ENCODE measurements around the gene LEMD3. TPM values are rescaled to one million over a fixed set of nuclear protein-coding genes. Genes with fewer than 3 reads are reported as not detected.
"Not testable (repeated sequence)": the region's sequence is repeated elsewhere in the genome, so short reads cannot be mapped to it uniquely, and the experiment has no call there.

LEMD3 gene
- polyA plus RNA-seq, 12 donors = 16.6 to 25.3 (median 21.3) TPM; not detected in 1

DNA sequence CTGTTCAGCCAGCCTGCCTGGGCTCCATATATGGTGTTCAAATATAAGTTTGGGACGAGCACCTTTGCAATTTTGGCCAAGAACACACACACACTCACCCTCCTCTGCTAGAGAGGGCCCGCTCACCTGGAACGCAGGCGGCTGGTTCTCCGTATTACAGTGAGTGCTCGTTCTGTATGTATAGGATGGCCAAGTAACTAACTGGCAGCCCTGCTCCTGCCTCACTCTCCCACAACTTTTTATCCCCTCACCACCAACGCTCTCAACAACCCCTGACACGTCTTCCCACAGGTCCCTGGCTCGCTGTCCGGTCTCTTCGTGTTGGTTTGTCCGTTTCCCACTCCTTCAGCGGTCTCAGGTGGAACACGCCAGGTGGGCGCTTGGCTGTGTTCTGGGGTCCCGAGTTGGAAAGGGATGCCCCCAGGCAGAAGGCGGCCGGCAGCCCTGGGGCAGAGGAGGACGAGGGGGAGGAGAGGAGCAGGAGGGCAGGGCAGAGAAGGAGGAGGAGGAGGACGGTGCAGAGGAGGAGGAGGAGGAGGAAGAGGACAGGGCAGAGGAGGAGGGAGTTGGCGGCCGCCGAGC is 108.7 kb downstream of the LEMD3 start:
- DNase-seq = no peak

DNA sequence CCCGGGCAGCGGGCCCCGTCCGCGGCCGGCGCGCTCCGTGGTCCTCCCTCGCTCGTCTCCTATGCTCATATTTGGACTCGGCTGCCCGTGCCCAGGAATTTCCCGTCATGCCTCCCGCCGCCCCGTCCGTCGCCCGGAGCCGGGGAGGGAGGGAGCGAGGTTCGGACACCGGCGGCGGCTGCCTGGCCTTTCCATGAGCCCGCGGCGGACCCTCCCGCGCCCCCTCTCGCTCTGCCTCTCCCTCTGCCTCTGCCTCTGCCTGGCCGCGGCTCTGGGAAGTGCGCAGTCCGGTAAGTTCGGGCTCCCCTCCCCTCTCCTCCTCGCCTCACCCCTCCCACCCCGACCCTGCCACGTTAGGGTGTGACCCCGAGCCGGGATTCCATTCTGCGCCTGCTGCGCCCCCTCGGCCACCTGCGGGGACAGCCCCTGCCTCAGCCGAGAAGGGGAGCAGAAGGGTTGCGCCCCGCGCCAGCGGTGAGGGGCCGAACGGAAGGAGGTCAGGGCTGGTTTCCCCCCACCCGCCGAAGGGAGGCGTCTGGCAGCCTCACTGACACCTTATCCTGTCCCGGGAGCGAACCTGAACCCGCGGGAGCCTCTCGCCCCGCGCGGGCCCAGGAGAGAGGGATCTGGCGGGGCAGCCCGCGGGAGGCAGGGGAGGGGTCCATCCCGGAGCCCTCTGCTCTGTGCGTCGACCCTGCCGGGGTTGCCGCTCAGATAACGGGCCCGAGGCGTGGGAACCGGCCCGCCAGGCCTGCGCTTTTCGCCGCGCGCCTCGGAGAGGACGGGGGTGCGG is 109.4 kb downstream of the LEMD3 start, which contains the start of gene MSRB3:
MSRB3 (plus strand) TSS at position 108 of the 793 bp plus-strand sequence. CDS start 29,897 bp downstream, outside the sequence.
- peak; percentile 57 for DNase-seq

DNA sequence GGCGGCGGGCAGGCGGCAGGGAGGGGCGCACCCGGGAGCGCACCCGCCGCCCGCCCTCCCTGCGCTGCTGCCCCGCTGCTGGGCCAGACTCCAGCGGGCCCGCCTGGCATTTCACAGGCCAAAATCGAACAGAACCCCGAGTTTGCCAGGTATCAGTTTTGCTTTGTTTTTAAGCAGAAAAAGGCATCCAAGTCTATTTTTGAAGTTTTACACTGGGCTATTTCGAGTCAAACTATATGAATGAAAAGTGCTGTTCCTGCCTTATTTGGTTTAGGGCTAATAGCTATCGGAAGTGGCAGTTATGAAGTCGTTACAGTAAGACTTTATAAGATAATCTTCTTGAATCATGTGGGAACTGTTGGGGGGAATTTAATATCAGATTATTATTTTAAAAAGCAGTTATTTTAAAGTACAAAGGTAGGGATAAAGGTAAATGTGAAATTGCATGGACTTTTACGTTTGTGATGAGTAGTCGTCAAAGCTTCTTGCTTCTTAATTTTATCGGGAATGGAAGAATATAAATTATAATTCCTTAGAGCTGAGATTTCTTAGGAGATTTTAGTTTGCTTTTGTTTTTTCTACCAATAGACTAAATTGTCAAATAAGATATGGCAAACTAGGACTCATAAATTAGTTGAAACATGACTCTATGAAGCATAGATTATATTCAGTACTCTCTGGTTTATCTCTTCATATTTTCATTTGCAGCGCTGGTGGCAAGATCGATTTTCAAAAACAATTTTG is 110.2 kb downstream of the LEMD3 start:
- DNase-seq = no peak

DNA sequence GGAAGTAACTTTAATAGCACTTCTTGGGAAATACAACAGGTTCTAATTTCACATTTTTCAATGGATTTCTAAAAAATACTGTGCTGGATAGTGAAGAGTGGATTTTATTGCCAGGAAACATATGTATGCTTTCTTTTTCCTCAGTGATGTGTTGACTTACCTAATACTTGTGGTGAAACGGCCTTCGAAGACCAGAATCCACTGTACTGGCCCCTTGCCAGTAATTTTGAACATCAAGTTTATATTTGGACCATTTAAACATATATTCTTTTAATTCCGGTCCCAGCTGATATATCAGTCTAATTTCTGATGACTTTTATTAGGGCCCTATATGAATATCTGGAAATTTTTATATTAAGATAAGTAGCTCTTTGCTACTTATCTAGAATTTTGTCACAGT is 110.9 kb downstream of the LEMD3 start:
- DNase-seq = no peak

DNA sequence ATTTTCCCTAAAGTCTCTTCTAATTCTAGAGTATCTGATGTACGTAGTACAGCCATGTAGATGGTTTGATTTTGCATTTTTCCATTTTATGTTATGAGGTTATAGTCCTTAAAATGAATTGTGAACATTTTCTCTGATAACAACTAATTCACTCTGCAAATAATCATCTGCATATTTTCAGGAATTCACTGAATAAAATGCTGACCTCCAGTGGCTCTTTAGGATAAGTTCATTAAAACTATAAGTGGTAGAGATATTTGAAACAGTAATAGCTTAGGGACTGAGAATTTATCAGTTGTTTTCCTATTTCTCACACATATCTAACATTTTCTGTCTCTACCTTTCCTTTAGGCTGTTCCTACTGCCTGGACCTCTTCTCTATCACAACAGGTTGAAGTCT is 113.5 kb downstream of the LEMD3 start:
- DNase-seq = no peak

DNA sequence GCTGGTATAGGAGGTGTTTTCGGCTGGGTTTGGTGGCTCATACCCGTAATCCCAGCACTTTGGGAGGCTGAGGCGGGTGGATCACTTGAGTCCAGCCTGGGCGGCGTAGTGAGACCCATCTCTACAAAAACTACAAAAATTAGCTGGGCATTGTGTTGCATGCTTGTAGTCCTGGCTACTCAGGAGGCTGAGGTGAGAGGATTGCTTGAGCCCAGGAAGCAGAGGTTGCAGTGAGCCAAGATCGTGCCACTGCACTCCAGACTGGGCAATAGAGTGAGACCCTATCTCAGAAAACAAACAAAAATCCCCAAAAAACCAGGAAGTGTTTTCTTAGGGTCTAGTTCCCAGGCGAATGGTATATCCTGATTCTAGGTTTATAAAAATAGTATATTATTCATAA is 116.1 kb downstream of the LEMD3 start:
- DNase-seq = not testable (repeated sequence)

DNA sequence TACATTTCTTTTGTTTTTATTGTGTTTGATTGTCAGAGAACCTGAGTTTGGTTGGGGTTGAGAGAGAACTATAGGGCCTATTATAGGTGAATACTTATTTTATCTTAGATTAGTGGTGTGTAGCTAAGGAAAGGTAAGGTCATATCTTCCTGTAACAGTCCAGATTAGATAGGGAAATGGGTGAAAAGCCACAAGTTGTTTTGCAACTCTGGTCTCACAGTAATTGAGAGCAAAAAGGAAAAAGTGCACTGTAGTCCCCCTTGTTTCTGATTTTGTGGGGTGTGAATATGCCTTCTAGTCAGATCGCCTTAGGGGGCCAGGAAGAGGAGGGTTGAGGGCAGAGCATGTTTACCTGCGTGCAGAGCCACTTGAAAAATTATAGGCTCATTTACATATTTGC is 118.0 kb downstream of the LEMD3 start:
- DNase-seq = no peak

DNA sequence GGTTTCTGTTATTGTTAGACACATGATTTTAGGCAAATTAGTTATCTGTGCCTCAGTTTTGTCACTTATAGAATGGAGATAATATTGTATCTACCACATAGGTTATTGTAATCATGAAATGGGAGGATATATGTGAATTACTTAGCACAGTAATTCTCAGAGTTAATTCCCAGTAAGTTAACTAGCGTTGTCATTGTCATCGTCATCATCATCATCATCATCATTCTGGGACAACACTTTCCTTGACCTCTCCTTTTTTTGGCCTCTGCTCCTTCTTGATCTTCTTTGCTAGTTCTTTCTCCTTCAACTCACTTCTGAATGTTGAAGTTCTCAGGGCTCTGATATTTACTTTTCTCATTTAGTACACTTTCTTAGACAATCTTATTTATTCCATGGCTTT is 122.9 kb downstream of the LEMD3 start:
- DNase-seq = no peak

DNA sequence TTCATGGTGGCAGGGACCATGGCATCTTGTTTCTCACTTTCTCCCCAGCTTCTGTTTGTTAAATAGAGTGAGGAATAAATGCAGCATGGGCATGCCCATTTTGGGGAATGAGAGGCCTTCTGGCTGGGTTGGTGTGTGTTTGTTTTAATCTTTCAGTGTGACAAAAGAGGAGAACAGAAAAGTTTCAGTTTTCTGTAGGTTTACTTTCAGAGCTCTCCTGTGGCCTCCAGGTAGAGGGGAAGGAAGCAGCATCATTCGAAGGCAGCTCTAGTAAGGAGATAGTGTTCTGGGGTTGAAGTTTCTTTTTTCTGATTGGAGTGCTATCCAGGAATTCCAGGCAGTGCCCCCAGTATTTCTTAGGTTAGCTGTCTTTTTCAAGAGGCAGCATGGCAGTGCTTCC is 124.4 kb downstream of the LEMD3 start:
- no peak for DNase-seq

DNA sequence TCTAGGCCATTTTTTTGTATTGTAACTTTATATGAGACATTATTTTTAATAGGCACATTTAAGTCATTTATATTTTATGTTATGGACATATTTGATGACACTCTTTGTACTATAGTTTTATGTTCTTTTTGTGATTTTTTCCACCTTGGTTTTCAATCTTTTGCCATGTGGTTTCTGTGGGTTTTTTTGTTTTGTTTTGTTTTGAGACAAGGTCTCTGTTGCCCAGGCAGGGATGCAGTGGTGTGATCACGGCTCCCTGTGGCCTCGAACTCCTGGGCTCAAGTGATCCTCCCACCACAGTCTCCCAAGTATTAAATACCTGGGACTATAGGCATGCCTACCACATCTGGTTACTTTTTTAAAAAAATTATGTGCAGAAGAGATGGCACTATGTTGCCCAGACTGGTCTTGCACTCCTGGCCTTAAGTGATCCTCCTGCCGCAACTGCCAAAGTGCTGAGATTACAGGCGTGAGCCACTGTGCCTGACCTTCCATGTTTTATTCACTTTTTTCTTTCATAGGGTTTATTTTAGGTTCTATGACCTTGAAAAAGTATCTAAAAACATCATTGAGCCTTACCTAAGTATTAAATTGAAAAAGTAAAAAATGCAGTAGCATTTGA is 125.4 kb downstream of the LEMD3 start:
- DNase-seq = no peak

DNA sequence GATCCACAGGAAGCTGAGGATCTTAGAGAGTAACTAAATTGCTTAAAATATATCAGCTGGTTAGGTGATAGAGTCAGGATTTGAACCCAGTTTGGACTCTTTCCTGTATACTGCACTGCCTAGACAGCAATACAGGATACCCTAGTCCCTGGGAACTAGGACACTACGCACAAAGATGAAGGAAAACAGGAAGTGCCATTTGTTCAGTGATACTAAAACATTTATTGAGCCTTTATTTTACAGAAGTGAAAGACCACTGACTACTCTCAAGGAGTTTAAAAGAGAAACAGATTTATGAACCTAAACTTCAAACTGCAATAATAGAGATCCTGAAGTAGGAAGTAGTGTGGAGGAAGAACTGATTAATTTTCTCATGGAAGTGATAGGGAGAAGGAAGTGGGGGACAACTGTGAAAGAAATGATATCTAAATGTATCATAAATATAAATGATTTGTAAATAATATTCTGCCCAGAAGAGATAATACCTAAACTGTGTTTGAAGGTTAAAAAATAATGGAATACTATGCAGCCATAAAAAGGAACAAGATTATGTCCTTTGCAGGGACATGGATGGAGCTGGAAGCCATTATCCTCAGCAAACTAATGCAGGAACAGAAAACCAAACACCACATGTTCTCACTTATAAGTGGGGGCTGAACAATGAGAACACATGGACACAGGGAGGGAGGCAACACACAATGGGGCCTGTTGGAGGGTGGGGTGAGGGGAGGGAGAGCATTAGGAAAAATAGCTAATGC is 127.3 kb downstream of the LEMD3 start:
- DNase-seq = no peak

Other genes with a start within 250 kb of the LEMD3 start
- gene WIF1, start 48.3 kb upstream of the LEMD3 start, polyA plus RNA-seq (ENCODE audit: insufficient read length in 12 of 12) = 10 to 100 TPM in 2 of 12 donors, 1 to 10 TPM in 6, under 1 TPM in 3, not detected in 1; 0.38 to 61.9 (median 3.1) TPM
- gene MSRB3, start 109.1 kb downstream of the LEMD3 start, polyA plus RNA-seq (ENCODE audit: insufficient read length in 12 of 12) = 10 to 100 TPM in 11 of 12 donors, not detected in 1; 27.3 to 66.7 (median 52.5) TPM

Data from muscle of arm (tissue), 12 donors.